Nephron (organoid): ENCODE measurements around the gene SPANXN2.
A peak's percentile ranks its signal among the peaks of the same experiment; 100 is the strongest.

Source experiments
- H3K27ac Mint-ChIP-seq, 3 experiments: 2 replicates each; pipeline ENCODE4 v1.8.0; 2020; ENCODE audit warnings: mixed read lengths in 3 of 3, mild to moderate bottlenecking in 2 of 3, moderate library complexity in 1 of 3
- H3K27me3 Mint-ChIP-seq: 2 replicates; pipeline ENCODE4 v1.8.0; 2021; ENCODE audit warnings: low read depth, mild to moderate bottlenecking, moderate library complexity, mixed read lengths
- H3K36me3 Mint-ChIP-seq: 2 replicates; pipeline ENCODE4 v1.8.0; 2020; ENCODE audit warnings: low read depth, mixed read lengths
- H3K4me1 Mint-ChIP-seq: 2 replicates; pipeline ENCODE4 v1.8.0; 2020; ENCODE audit warnings: mixed read lengths
- H3K4me3 Mint-ChIP-seq, 3 experiments: 2 replicates each; pipeline ENCODE4 v1.8.0; 2020; ENCODE audit warnings: mild to moderate bottlenecking in 3 of 3, mixed read lengths in 3 of 3, moderate library complexity in 2 of 3
- H3K9me3 Mint-ChIP-seq: 2 replicates; pipeline ENCODE4 v1.8.0; 2020; ENCODE audit warnings: mixed read lengths
- CTCF ChIP-seq, 3 experiments: fragments of 200-600 bp; sonication (generic); IDR thresholded peaks; one replicate each; pipeline ENCODE4 v1.5.0; 2021; ENCODE audit warnings: antibody characterized with exemption in 3 of 3; ENCODE audit not compliant: unreplicated experiment in 3 of 3

The SPANXN2 gene

DNA sequence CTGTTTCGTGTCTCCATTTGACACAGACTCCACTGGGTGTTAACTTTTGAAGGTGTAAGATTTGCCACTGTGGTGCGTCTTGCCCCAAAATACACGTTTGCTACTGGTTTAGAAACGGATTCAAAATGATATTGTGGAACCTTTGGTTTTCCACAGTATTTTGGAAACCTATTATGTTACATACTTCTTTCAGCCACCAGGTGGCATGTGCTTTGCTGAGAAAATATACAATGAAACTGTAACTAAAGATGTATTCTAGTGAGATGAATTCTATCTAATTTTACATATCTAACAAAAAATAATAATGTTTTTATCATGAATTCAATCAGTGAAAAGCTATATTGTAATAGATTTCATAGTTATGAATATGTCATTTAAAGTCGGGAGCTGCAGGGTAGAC is 56.2 kb downstream of the SPANXN2 start:
- H3K4me3 Mint-ChIP-seq = no peak overlapping the region
- H3K4me1 Mint-ChIP-seq = peaks cover 5% of the 10 kb centered on the region
- no peaks in the 10 kb centered on the region for H3K27me3 Mint-ChIP-seq
- TF ChIP-seq CTCF (IDR thresholded peaks at IDR 0.05; ENCODE audit: unreplicated experiment in 3 of 3) = peak; percentile 50 to 61 (median 52)
- H3K36me3 Mint-ChIP-seq = no peaks in the 10 kb centered on the region
- no peak overlapping the region for H3K27ac Mint-ChIP-seq
- H3K9me3 Mint-ChIP-seq = no peaks in the 10 kb centered on the region

GRCh38 chrX:143663755-143664154 is 56.8 kb downstream of the SPANXN2 start:
- H3K4me1 Mint-ChIP-seq = peaks cover 5% of the 10 kb centered on the region
- no peaks in the 10 kb centered on the region for H3K36me3 Mint-ChIP-seq

More at GRCh38 chrX:143663755-143664154, 56.8 kb downstream of the SPANXN2 start:
- no peak for TF ChIP-seq CTCF (IDR thresholded peaks at IDR 0.05; ENCODE audit: unreplicated experiment in 3 of 3)
- H3K27ac Mint-ChIP-seq = no peak overlapping the region
- no peak overlapping the region for H3K4me3 Mint-ChIP-seq
- H3K27me3 Mint-ChIP-seq = no peaks in the 10 kb centered on the region
- no peaks in the 10 kb centered on the region for H3K9me3 Mint-ChIP-seq
